Osteocyte (in vitro differentiated cells): ENCODE measurements around the gene SENP3. TPM values are rescaled to one million over a fixed set of nuclear protein-coding genes. Genes with fewer than 3 reads are reported as not detected.

Source experiments
- DNase-seq: peaks from one replicate; pipeline ENCODE4 v3.0.0; 2021; ENCODE audit warnings: mixed read lengths; ENCODE audit not compliant: unreplicated experiment; ENCODE audit errors: extremely low spot score
- H3K27ac Mint-ChIP-seq: one replicate; pipeline ENCODE4 v1.8.0; 2021; ENCODE audit warnings: mild to moderate bottlenecking, mixed read lengths; ENCODE audit not compliant: unreplicated experiment
- H3K27me3 Mint-ChIP-seq: one replicate; pipeline ENCODE4 v1.8.0; 2021; ENCODE audit warnings: mixed read lengths; ENCODE audit not compliant: unreplicated experiment
- H3K36me3 Mint-ChIP-seq: one replicate; pipeline ENCODE4 v1.8.0; 2021; ENCODE audit warnings: mixed read lengths; ENCODE audit not compliant: unreplicated experiment
- H3K4me1 Mint-ChIP-seq: one replicate; pipeline ENCODE4 v1.8.0; 2021; ENCODE audit warnings: mixed read lengths; ENCODE audit not compliant: unreplicated experiment
- H3K4me3 Mint-ChIP-seq: one replicate; pipeline ENCODE4 v1.8.0; 2021; ENCODE audit warnings: mild to moderate bottlenecking, moderate library complexity, mixed read lengths; ENCODE audit not compliant: unreplicated experiment
- H3K9me3 Mint-ChIP-seq: one replicate; pipeline ENCODE4 v1.8.0; 2021; ENCODE audit warnings: mixed read lengths; ENCODE audit not compliant: unreplicated experiment
- CTCF ChIP-seq: fragments of 200-600 bp; sonication (generic); IDR thresholded peaks from 2 replicates; pipeline ENCODE4 v1.5.0; 2021; ENCODE audit warnings: antibody characterized with exemption, mild to moderate bottlenecking, moderate library complexity
- total RNA-seq: library from RNA; stranded (reverse); gene quantifications from 2 replicates; pipeline ENCODE4 v1.2.1, GENCODE V29; 2021

The SENP3 gene
- total RNA-seq, 1 donor from 2014 or later: 52.5 TPM

- no peaks in the 10 kb centered on the region for H3K27me3 Mint-ChIP-seq
- peaks cover 43% of the 10 kb centered on the region for H3K36me3 Mint-ChIP-seq
- no peak for TF ChIP-seq CTCF
Observed at GRCh38 chr17:7572588-7573323, 11.0 kb downstream of the SENP3 start.

GRCh38 chr17:7573324-7574080, 11.8 kb downstream of the SENP3 start:
- Mint-ChIP-seq H3K27me3 (no peaks in the 10 kb centered on the region), H3K9me3 (no peaks in the 10 kb centered on the region), H3K4me3 (peak overlapping the region; percentile 96), H3K36me3 (peaks cover 50% of the 10 kb centered on the region), H3K27ac (peak overlapping the region; percentile 98), H3K4me1 (peaks cover 42% of the 10 kb centered on the region)
- no peak for TF ChIP-seq CTCF
- DNase-seq: peak; percentile 93

More at GRCh38 chr17:7572588-7573323, 11.0 kb downstream of the SENP3 start:
- H3K9me3 Mint-ChIP-seq: no peaks in the 10 kb centered on the region
- peaks cover 37% of the 10 kb centered on the region for H3K4me1 Mint-ChIP-seq
- peak overlapping the region; percentile 96 for H3K4me3 Mint-ChIP-seq
- peak; percentile 100 for DNase-seq
- H3K27ac Mint-ChIP-seq: peak overlapping the region; percentile 98

- H3K4me1 Mint-ChIP-seq: peaks cover 47% of the 10 kb centered on the region
- H3K9me3 Mint-ChIP-seq: no peaks in the 10 kb centered on the region
- H3K4me3 Mint-ChIP-seq: peak overlapping the region; percentile 96
- H3K27ac Mint-ChIP-seq: peak overlapping the region; percentile 64
- DNase-seq: no peak
- no peak for TF ChIP-seq CTCF
- H3K27me3 Mint-ChIP-seq: no peaks in the 10 kb centered on the region
- H3K36me3 Mint-ChIP-seq: peaks cover 55% of the 10 kb centered on the region
Observed at GRCh38 chr17:7574176-7574953, 12.6 kb downstream of the SENP3 start.

- Mint-ChIP-seq H3K4me3 (peak overlapping the region; percentile 22), H3K4me1 (peaks cover 55% of the 10 kb centered on the region), H3K27ac (peak overlapping the region; percentile 31), H3K9me3 (no peaks in the 10 kb centered on the region), H3K27me3 (no peaks in the 10 kb centered on the region), H3K36me3 (peaks cover 50% of the 10 kb centered on the region)
- DNase-seq: no peak
- no peak for TF ChIP-seq CTCF
Observed at GRCh38 chr17:7575481-7575883, 13.8 kb downstream of the SENP3 start.
